Measurements from ENCODE around the gene GOSR1. TPM values are rescaled to one million over a fixed set of nuclear protein-coding genes. Genes with fewer than 3 reads are reported as not detected.

Gene GOSR1
- total RNA-seq, 1 experiment from 2014 or later = 58.1 TPM

- Histone ChIP-seq H3K23ac (ENCODE audit: insufficient read length, low read depth, low read length) (no peak overlapping the region), H3K14ac (ENCODE audit: insufficient read depth, low read length) (no peak overlapping the region), H2BK120ac (ENCODE audit: low read depth, low read length, poor library complexity, severe bottlenecking) (no peak overlapping the region), H3K9me3 (ENCODE audit: control insufficient read depth, low read depth, low read length) (peaks cover 11% of the 10 kb centered on the region), H2AFZ (ENCODE audit: low read length) (no peak overlapping the region), H4K8ac (replicated peaks; ENCODE audit: insufficient read length, low read depth, low read length) (no peak overlapping the region), H4K20me1 (ENCODE audit: control insufficient read depth, insufficient read depth, insufficient read length) (no peaks in the 10 kb centered on the region), H3T11ph (ENCODE audit: low read length) (no peak overlapping the region), H2BK12ac (ENCODE audit: insufficient read length, low read depth, low read length) (no peak overlapping the region), H3K4me1 (ENCODE audit: insufficient read depth, low read length) (no peaks in the 10 kb centered on the region), H4K91ac (ENCODE audit: insufficient read length, low read depth, low read length) (no peak overlapping the region), H3K4ac (ENCODE audit: low read depth, low read length) (no peak overlapping the region), H3K18ac (ENCODE audit: insufficient read length, low read depth, low read length) (no peak overlapping the region), H3K27me3 (ENCODE audit: insufficient read depth, low read length) (no peaks in the 10 kb centered on the region), H3K9ac (ENCODE audit: extremely low read depth, insufficient read length, low read length) (no peak overlapping the region), H2BK15ac (ENCODE audit: low read depth, low read length) (no peak overlapping the region), H4K5ac (ENCODE audit: insufficient read length, low read depth, low read length) (no peak overlapping the region), H3K56ac (ENCODE audit: insufficient read length, low read depth, low read length) (no peak overlapping the region), H2BK5ac (ENCODE audit: insufficient read length, low read length) (no peak overlapping the region), H3K23me2 (ENCODE audit: insufficient read length, low read depth, low read length, poor library complexity, severe bottlenecking) (no peaks in the 10 kb centered on the region), H3K79me2 (ENCODE audit: insufficient read depth, low read length) (no peaks in the 10 kb centered on the region), H3K4me2 (ENCODE audit: insufficient read depth, insufficient read length, low read length) (no peak overlapping the region), H3K27ac (ENCODE audit: insufficient read length, low read depth, low read length) (no peak overlapping the region), H3K79me1 (ENCODE audit: insufficient read depth, low read depth, low read length, poor library complexity, severe bottlenecking) (no peaks in the 10 kb centered on the region), H2AK5ac (ENCODE audit: insufficient read length, low read length) (no peak overlapping the region), H2BK20ac (ENCODE audit: low read depth, low read length, poor library complexity, severe bottlenecking) (no peak overlapping the region)
- Mint-ChIP-seq H3K9me3 (peaks cover 13 to 14% of the 10 kb centered on the region in 2 experiments), H3K36me3 (ENCODE audit: insufficient read depth in 1 of 3, low read depth in 3 of 3) (peaks cover 33 to 60% (median 41%) of the 10 kb centered on the region in 3 experiments), H3K4me1 (no peaks in the 10 kb centered on the region), H3K27ac (no peak overlapping the region), H3K4me3 (no peak overlapping the region), H3K27me3 (ENCODE audit: low read depth) (no peaks in the 10 kb centered on the region)
- TF ChIP-seq CTCF (conservative IDR thresholded peaks at IDR 0.05) = no peak
- WGBS (ENCODE audit: extremely low coverage, insufficient read length, low lambda C conversion rate) = no CpG with 5 or more reads among the region's 1 CpG
- DNase-seq = no peak
These were observed 40.6 kb downstream of the GOSR1 start for GRCh38 chr17:30517786-30518185.
